ENCODE data around the gene DENND1B.
"Not testable (repeated sequence)": the region's sequence is repeated elsewhere in the genome, so short reads cannot be mapped to it uniquely, and the experiment has no call there.

Gene DENND1B

GRCh38 chr1:197541411-197541810, 233.9 kb downstream of the DENND1B start:
- DNase-seq: no peak

- no peak for DNase-seq
Measured at GRCh38 chr1:197526736-197527371, 248.4 kb downstream of the DENND1B start.

- DNase-seq: peak; percentile 23
Measured at GRCh38 chr1:197521118-197521739, 254.1 kb downstream of the DENND1B start.

DNA sequence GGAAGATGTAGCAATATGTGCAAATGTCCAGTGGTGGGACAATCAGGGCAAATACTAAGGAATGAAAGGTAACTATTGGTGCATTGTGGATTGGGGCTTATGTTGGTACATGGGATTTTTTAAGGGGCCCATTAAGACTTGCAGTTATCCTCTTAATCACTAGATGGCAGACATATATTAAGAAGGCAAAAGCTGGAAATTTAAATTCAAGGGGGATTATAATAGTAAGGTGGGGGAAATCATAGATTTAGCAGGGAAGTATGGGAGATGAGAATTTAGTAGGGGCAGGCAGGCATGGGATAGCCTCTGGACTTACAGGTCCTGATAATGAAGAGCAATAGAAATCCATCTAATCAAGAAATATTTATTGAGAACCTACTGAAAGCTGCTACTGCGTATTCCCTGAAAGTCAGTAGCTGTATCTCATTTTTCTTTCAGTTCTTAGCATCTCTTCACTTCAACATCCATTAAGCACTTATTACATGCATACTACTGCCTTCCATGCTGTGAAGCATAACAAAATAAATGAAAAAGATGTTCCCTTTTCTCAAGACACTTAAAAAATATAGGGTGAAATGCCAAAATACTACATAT, 255.4 kb downstream of the DENND1B start:
- DNase-seq: no peak

DNA sequence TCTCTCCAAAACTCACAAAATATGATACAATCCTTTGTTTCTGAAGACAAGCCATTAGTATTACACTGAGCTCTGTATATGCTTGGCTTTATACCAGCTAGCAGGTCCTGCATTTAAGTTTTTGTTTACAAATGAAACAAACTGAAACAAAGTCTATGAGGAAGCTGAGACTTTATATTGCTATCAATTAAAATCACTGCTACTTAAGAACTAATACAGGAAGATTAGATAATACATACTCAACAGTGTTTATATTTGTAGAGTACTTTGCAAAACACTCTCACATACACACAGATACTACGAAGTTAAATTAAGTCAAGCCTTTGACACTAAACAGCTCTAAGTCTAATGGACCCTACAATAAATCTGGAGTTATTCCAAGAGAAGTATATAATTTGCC, 259.9 kb downstream of the DENND1B start:
- DNase-seq: no peak

- DNase-seq: no peak
Measured at GRCh38 chr1:197510691-197511378, 264.4 kb downstream of the DENND1B start.

DNA sequence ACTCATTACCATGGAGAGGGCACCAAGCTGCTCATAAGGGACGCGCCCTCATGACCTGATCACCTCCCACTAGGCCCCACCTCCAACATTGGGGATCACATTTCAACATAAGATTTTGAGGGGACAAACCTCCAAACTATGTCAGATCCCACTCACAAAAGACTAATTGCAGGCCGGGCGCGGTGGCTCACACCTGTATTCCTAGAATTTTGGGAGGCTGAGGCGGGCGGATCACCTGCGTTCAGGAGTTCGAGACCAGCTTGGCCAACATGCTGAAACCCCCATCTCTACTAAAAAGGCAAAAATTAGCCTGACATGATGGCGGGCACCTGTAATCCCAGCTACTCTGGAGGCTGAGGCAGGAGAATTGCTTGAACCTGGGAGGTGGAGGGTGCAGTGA, 278.6 kb downstream of the DENND1B start:
- no peak for DNase-seq

- not testable (repeated sequence) for DNase-seq
Measured at GRCh38 chr1:197491505-197491904, 283.8 kb downstream of the DENND1B start.

- DNase-seq: no peak
Measured at GRCh38 chr1:197486946-197487345, 288.3 kb downstream of the DENND1B start.

DNA sequence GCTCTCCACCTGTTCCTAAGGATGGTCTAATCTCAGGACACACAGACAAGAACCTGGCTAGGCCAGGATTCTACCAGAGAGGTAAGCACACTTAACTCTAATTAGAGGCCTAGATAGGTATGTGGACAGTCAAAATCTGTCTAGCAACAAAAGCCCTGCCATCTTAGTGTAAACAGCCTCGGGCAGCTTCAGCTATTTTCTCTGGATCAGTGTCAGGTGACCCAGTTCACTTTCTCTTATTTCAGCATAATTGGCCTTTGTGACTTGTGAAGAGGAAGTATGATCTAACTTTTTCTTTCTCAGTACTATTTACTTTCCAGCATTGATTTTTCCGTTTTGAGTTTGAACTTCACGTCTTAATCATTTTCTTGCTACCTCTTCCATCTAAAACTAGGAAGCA, 289.5 kb downstream of the DENND1B start:
- no peak for DNase-seq

DNA sequence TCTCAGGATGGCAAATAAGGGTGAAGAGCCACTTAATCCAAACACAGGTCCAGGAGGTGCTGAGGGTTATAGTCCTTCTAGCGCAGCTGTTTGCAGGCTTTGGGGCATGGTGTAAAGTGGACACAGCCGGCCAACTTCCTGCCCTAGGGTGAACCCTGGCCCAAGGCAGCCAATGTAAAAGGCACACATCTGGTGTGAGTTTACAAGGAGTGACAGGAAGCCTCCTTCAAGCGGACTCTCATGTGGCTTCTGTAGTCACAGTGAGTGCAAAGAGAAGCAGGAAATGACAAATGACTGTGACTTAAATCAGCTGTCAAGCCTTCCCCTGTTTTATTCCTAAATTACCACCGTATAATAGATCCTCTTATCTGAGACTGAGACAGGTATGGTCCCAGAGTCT, 294.2 kb downstream of the DENND1B start:
- DNase-seq: no peak

GRCh38 chr1:197480446-197480845, 294.8 kb downstream of the DENND1B start:
- no peak for DNase-seq

DNA sequence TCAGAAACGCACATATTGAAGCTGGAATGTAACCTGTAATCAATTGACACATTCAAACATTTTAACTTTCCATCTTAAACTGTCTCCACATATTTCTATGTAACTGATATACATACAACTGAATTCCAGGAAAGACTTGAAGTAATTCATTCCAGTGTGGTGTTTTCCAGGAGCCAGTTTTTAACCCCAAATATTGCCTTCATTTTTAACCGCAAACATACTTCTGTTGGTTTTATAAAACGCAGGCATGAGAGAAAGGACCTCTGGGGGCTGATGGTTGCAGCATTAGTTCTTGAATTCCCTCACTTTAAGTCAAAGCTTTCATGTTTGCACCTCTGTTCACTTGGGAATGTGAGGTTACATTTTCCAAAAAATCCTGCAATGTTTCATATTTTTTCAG, 303.1 kb downstream of the DENND1B start:
- DNase-seq: no peak

GRCh38 chr1:197471248-197471985, 303.9 kb downstream of the DENND1B start:
- no peak for DNase-seq

DNA sequence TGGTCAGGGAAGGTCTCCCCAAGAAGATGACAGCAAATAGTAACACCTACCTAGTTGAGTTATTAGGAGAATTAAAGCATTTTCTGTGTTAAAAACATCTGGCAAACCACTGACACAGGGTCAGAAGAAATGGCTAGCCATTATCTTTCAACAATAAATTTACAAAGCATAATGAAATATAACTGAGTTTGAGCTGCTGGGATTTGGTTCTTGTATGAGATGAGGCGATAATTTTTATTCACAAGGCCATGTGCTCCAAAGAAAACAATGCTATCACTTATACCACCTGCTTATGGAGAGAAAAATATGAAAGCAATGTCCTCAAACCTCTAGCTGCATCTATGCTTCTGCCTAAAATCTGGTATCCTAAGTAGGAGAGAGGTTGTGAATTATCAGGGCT, 304.9 kb downstream of the DENND1B start:
- DNase-seq: no peak

DNA sequence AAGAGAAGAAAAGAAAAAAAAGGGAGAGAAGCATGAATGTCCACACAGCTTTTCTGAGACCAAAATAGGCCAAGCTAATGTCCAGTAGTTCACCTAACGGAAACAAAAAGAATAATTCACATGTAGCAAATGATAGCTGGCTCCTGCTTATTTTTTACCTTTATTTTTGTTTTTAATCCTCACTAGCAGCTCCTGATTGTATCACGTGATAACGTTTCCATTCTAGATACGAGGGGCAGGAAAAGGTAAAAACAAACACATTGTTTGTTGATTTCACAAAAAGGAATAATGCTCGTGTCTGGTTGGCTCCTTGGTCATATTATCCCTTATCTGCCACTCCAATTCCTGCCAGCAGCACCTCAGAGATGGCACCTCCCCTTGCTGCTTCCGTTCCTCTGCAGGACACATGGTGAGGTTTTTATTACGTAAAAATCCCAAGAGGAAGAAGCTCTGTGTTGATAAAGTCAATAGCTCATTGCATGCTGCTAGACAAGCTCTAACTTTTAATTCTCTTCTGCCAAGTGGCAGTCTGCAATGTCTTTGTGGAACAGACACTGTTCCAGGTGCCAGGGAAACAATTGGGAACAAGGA, 305.6 kb downstream of the DENND1B start:
- no peak for DNase-seq

GRCh38 chr1:197468543-197469175, 306.6 kb downstream of the DENND1B start:
- no peak for DNase-seq

DNA sequence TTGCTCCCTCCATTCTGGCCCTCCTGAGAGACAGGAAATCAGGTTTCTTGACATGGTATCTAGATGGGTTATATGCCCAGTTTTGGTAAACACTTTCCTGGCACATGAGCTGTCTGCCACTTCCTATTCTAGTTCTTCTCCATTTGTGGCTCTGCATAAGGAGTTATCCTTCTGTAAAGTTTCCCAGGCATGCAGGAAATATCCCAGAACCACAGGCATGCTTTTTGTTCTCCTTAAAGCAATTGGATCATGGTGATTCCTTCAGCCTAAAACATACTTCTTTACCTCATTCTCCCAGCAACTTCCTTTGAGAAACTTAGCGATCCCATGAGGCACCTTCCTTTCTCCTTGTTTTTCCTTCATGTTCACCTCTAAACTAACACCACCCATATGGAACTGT, 307.4 kb downstream of the DENND1B start:
- no peak for DNase-seq

DNA sequence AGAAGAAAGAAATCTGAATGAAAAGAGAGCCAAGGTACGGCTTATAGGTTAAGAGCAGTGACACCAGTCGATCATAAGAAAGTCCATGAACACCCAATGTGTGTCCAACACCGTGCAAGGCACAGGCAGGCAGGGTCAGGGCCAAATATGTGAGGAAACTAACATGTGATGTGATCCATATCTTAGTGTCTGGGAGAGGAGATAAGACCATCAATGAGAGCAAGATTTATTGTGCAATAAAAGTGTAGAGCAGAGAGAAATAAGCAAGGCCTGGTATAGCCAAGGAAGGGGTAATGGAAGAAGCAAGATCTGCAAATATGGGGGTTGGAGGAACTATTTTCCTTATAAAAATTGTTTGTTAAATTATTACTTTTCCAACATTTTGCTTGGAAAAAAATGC, 308.5 kb downstream of the DENND1B start:
- no peak for DNase-seq

- DNase-seq: no peak
Measured at GRCh38 chr1:197465528-197466327, 309.6 kb downstream of the DENND1B start.

GRCh38 chr1:197464044-197464443, 311.2 kb downstream of the DENND1B start:
- DNase-seq: peak; percentile 23

Measured in retina (tissue), 1 donor.